ENCODE data around the gene DDX6. TPM values are rescaled to one million over a fixed set of nuclear protein-coding genes. Genes with fewer than 3 reads are reported as not detected.
A peak's percentile ranks its signal among the peaks of the same experiment; 100 is the strongest.
"Not testable (repeated sequence)": the region's sequence is repeated elsewhere in the genome, so short reads cannot be mapped to it uniquely, and the experiment has no call there.

DDX6 gene
- total RNA-seq, 1 experiment from 2014 or later, result 51.6 TPM

GRCh38 chr11:118765095-118765691, 25.8 kb downstream of the DDX6 start:
- peaks cover 79% of the 10 kb centered on the region for H3K36me3 ChIP-seq
- not testable (repeated sequence) for H3K27me3 ChIP-seq, DNase-seq, H3K4me3 ChIP-seq, H3K9me3 ChIP-seq

DNA sequence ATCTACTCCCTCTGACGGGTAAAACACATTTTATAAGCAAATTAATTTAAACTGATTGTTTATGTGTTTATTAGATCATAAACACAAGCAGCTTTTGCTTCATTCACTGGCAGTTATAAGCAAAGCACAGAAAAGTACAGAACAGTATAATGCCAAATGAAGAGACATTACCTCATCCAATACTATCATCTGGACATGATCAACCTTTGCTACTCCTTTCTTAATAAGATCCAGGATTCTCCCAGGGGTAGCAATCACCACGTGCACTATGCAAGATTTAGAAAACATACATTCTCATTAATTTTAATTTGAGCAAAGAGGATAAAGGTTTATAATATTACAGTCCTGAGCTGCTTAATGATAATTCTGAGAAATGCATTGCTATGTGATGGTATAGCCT, 27.9 kb downstream of the DDX6 start:
- no peaks in the 10 kb centered on the region for H3K9me3 ChIP-seq
- H3K36me3 ChIP-seq, result peaks cover 86% of the 10 kb centered on the region
- no peak overlapping the region for H3K4me3 ChIP-seq
- DNase-seq, result no peak
- H3K27me3 ChIP-seq, result no peaks in the 10 kb centered on the region

DNA sequence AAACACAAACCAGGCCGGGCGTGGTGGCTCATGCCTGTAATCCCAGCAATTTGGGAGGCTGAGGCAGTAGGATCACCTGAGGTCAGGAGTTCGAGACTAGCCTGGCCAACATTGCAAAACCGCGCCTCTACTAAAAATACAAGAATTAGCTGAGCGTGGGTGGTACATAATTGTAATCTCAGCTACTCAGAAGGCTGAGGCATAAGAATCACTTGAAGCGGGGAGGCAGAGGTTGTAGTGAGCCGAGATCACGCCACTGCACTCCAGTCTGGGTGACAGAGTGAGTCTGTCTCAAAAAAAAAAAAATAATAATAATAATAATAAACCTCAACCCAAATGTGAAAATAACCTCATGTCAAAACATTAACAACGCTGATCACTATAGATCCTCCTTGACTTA, 29.0 kb downstream of the DDX6 start:
- H3K36me3 ChIP-seq, result peaks cover 88% of the 10 kb centered on the region
- DNase-seq, H3K27me3 ChIP-seq, H3K9me3 ChIP-seq, H3K4me3 ChIP-seq: not testable (repeated sequence)

- Histone ChIP-seq H3K4me3 (no peak overlapping the region), H3K9me3 (no peaks in the 10 kb centered on the region), H3K36me3 (peaks cover 95% of the 10 kb centered on the region), H3K27me3 (no peaks in the 10 kb centered on the region)
- DNase-seq, result no peak
Observed at GRCh38 chr11:118757876-118758399, 33.0 kb downstream of the DDX6 start.

- Histone ChIP-seq H3K4me3 (no peak overlapping the region), H3K36me3 (peaks cover 80% of the 10 kb centered on the region), H3K27me3 (no peaks in the 10 kb centered on the region), H3K9me3 (no peaks in the 10 kb centered on the region)
- no peak for DNase-seq
Observed at GRCh38 chr11:118752654-118753053, 38.3 kb downstream of the DDX6 start.

DNA sequence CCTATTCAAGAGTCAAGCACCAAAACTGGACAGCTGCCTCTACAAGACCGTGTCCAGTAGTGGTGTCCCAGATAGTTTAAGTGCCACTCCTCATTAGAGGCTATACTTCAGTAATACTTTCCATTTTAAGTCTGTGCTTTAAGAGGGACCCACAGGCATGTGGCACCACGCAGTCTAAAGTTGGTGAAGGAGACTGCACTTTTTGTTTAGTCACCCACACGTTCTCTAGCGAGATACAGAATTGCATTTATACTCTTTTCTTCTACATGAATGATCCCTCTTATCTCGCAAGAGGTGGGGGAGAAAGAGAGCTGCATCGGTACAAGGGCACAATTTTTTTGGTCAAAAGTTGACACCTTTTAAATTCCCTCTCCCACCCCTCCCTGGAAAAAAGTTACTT, 41.5 kb downstream of the DDX6 start:
- H3K9me3 ChIP-seq, result no peaks in the 10 kb centered on the region
- H3K27me3 ChIP-seq, result no peaks in the 10 kb centered on the region; the same call in 1 of the 2 replicates
- H3K36me3 ChIP-seq, result peaks cover 51% of the 10 kb centered on the region
- no peak overlapping the region for H3K4me3 ChIP-seq
- no peak for DNase-seq

- Histone ChIP-seq H3K36me3 (peaks cover 39% of the 10 kb centered on the region), H3K9me3 (no peaks in the 10 kb centered on the region), H3K27me3 (no peaks in the 10 kb centered on the region; the same call in 1 of the 2 replicates), H3K4me3 (no peak overlapping the region)
- no peak for DNase-seq
Observed at GRCh38 chr11:118748056-118748455, 42.9 kb downstream of the DDX6 start.

DNA sequence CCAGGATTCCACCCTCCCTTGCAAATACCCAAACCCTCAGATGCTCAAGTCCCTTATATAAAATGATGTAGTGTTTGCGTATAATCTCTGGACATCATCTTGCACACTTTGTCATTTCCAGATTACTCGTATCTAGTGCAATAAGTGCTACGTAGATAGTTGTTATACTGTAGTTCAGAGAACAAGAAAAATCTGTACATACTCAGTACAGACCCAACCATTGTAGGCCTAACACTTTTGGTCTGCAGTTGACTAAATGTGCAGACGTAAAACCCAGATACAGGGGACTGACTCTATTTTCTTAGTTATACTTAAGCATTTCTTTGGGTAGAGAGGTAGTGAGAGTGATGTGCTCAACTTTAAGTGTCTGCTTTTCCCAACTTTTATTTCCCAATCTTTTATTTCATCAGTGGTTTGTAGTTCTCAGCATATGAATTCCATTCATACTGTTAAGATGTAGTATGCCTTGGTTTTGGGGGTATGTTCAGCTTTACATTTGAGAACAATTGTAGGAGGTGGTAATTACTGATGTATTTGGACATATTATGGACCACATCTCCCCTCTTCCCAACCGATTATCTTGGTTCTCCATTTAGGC, 43.9 kb downstream of the DDX6 start:
- Histone ChIP-seq H3K27me3 (no peaks in the 10 kb centered on the region; the same call in 1 of the 2 replicates), H3K9me3 (no peaks in the 10 kb centered on the region)
- no peak for DNase-seq

GRCh38 chr11:118744046-118744445, 46.9 kb downstream of the DDX6 start:
- Histone ChIP-seq H3K36me3 (peaks cover 9% of the 10 kb centered on the region), H3K27me3 (no peaks in the 10 kb centered on the region; the same call in 1 of the 2 replicates), H3K9me3 (no peaks in the 10 kb centered on the region), H3K4me3 (no peak overlapping the region)
- no peak for DNase-seq

More for the DNA sequence above, 43.9 kb downstream of the DDX6 start:
- H3K4me3 ChIP-seq, result no peak overlapping the region
- H3K36me3 ChIP-seq, result peaks cover 29% of the 10 kb centered on the region

DNA sequence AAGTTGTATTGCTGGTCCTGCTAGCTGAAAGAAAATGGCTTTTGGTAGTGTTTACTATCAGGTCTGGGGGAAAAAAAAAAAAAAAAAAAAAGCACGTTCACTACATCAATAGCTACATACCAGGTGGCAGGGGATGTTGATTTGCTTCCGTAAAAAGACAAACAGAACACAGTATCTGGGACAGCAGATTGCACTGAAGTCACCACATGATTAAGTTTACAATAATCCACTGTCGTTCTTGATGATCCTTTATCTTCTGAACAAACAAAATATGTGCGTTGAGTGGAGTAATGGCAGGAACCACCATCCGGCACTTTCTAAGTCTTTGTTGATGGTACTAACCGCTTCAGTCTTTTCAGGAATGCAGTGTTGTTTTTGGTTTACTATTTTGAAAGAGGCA, 48.7 kb downstream of the DDX6 start:
- Histone ChIP-seq H3K27me3 (no peaks in the 10 kb centered on the region; the same call in 1 of the 2 replicates), H3K4me3 (no peak overlapping the region), H3K36me3 (no peaks in the 10 kb centered on the region; the same call in 1 of the 2 replicates), H3K9me3 (no peaks in the 10 kb centered on the region)
- no peak for DNase-seq

GRCh38 chr11:118740892-118741291, 50.1 kb downstream of the DDX6 start:
- Histone ChIP-seq H3K36me3 (no peaks in the 10 kb centered on the region), H3K9me3 (no peaks in the 10 kb centered on the region), H3K27me3 (no peaks in the 10 kb centered on the region), H3K4me3 (no peak overlapping the region)
- DNase-seq, result no peak

DNA sequence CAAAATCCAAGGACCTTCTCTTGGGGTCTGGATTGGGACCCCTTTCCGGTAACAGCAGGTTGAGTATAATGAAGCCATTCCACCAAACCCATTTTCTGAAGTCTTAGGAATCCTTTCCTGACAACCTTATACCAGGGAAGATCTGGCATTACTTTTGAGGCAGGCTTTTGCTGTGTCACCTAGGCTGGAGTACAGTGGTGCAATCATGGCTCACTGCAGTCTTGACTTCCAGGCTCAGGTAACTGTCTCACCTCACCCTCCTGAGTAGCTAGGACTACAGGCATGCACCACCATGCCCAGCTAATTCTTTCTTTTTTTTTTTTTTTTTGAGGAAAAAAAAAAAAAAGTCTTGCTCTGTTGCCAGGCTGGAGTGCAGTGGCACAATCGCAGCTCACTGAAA, 55.8 kb downstream of the DDX6 start:
- no peaks in the 10 kb centered on the region for H3K27me3 ChIP-seq
- no peak for DNase-seq
- H3K36me3 ChIP-seq, result no peaks in the 10 kb centered on the region
- no peak overlapping the region for H3K4me3 ChIP-seq
- H3K9me3 ChIP-seq, result no peaks in the 10 kb centered on the region

DNA sequence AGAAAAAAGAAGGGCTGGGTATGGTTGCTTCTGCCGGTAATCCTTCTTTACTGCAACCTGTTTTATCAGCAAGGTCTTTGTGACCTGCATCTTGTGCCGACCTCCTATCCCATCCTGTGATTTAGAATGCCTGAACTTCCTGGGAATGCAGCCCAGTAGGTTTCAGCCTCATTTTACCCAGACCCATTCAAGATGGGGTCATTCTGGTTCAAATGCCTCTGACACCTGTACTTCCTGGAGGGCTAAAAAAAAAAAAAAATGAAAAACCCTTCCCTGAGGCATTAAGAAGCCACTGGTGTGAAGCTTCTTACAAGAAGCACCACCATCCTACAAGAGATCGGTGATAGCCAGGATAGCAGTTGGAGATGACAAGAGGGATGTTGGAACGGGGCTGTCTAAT, 56.9 kb downstream of the DDX6 start:
- no peaks in the 10 kb centered on the region for H3K9me3 ChIP-seq
- no peaks in the 10 kb centered on the region for H3K36me3 ChIP-seq
- H3K4me3 ChIP-seq, result no peak overlapping the region
- no peaks in the 10 kb centered on the region for H3K27me3 ChIP-seq
- no peak for DNase-seq

- H3K9me3 ChIP-seq, H3K27me3 ChIP-seq, H3K36me3 ChIP-seq, H3K4me3 ChIP-seq, DNase-seq: not testable (repeated sequence)
Observed at GRCh38 chr11:118729753-118730152, 61.2 kb downstream of the DDX6 start.

DNA sequence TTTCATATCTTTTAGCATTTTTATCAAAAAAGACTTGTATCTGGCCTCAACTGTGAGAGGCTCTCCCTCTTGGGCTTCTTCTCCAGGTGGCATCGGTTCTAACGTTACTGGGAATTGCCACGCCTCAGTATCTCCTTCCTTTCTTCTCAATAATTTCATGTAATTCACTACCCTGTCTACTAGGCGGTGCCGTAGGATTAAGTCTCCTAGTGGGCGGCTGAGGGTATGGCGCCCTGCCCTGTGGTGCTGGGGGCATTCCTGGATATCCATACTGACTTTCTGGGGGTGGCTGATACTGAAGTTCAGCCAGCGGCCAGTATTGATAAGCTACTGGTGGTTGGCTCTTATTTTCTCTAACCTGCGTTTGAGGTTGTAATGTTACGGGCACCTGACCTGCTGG, 62.9 kb downstream of the DDX6 start:
- DNase-seq, result peak; percentile 3

GRCh38 chr11:118727721-118728066, 63.3 kb downstream of the DDX6 start:
- not testable (repeated sequence) for H3K9me3 ChIP-seq, H3K27me3 ChIP-seq, DNase-seq, H3K4me3 ChIP-seq, H3K36me3 ChIP-seq

More for the DNA sequence above, 62.9 kb downstream of the DDX6 start:
- H3K4me3 ChIP-seq, H3K36me3 ChIP-seq, H3K27me3 ChIP-seq, H3K9me3 ChIP-seq: not testable (repeated sequence)

- DNase-seq, H3K36me3 ChIP-seq, H3K27me3 ChIP-seq, H3K4me3 ChIP-seq, H3K9me3 ChIP-seq: not testable (repeated sequence)
Observed at GRCh38 chr11:118727001-118727720, 63.8 kb downstream of the DDX6 start.
